IMR-90 (cell line): ENCODE data around the gene ABITRAM. TPM values are rescaled to one million over a fixed set of nuclear protein-coding genes. Genes with fewer than 3 reads are reported as not detected.
A peak's percentile ranks its signal among the peaks of the same experiment; 100 is the strongest.

ENCODE experiments used
- ATAC-seq: fragments of 200-7000 bp; cut with Tn5 transposase; 2 replicates; pipeline ENCODE4 v1.9.1; 2020; ENCODE audit warnings: low read depth, mild to moderate bottlenecking, moderate library complexity
- BruUV-seq: library from RNA; stranded (reverse); fragments of 400-500 nt; replicated peaks from 2 replicates; lab custom pipeline; 2021; lab: Mats Ljungman, UMichigan
- CTCF ChIA-PET: fragments of 300-600 bp; formaldehyde crosslinking; extraction: SDS; loops from one replicate; lab custom pipeline; 2021; ENCODE audit warnings: antibody characterized with exemption; lab: Yijun Ruan, JAX
- POLR2A ChIA-PET: fragments of 300-600 bp; sonication (Branson Sonifier 250); formaldehyde crosslinking; loops from one replicate; lab custom pipeline; 2022; ENCODE audit warnings: antibody characterized with exemption; ENCODE audit not compliant: unreplicated experiment; lab: Charles Lee
- DNase-seq: peaks from one replicate; pipeline ENCODE4 v3.0.0; 2013
- H2AFZ ChIP-seq: replicated peaks from 2 replicates; pipeline ENCODE3; 2013; ENCODE audit warnings: low read length, mild to moderate bottlenecking; ENCODE audit not compliant: poor library complexity
- H2AK5ac ChIP-seq: 2 replicates; pipeline ENCODE4 v1.6.1; 2013; ENCODE audit warnings: low read depth, low read length, inconsistent platforms
- H2AK9ac ChIP-seq: replicated peaks from 2 replicates; pipeline ENCODE3; 2013; ENCODE audit warnings: mild to moderate bottlenecking, low read depth, low read length, moderate library complexity; ENCODE audit not compliant: poor library complexity
- H2BK120ac ChIP-seq: 2 replicates; pipeline ENCODE4 v1.6.1; 2013; ENCODE audit warnings: low read depth, low read length, inconsistent platforms
- H2BK15ac ChIP-seq: 3 replicates; pipeline ENCODE4 v1.6.1; 2013; ENCODE audit warnings: low read depth, low read length, inconsistent platforms
- H2BK20ac ChIP-seq: 2 replicates; pipeline ENCODE4 v1.6.1; 2013; ENCODE audit warnings: low read depth, mild to moderate bottlenecking, inconsistent platforms, low read length, moderate library complexity
- H2BK5ac ChIP-seq: 2 replicates; pipeline ENCODE4 v1.6.1; 2013; ENCODE audit warnings: mild to moderate bottlenecking, low read depth, low read length, inconsistent platforms; ENCODE audit not compliant: poor library complexity, severe bottlenecking
- H3K14ac ChIP-seq: replicated peaks from 2 replicates; pipeline ENCODE4 v1.6.1; 2013; ENCODE audit warnings: low read depth, low read length, inconsistent platforms
- H3K18ac ChIP-seq: 2 replicates; pipeline ENCODE4 v1.6.1; 2013; ENCODE audit warnings: low read depth, low read length, control low read depth
- H3K23ac ChIP-seq: 2 replicates; pipeline ENCODE4 v1.6.1; 2013; ENCODE audit warnings: low read depth, low read length, inconsistent platforms
- H3K27ac ChIP-seq: 2 replicates; pipeline ENCODE4 v1.5.1; 2013; ENCODE audit warnings: mild to moderate bottlenecking, control low read depth, low read length; ENCODE audit not compliant: insufficient read depth
- H3K27me3 ChIP-seq: 2 replicates; pipeline ENCODE4 v1.6.1; 2013; ENCODE audit warnings: low read length; ENCODE audit not compliant: control insufficient read depth, insufficient read depth
- H3K36me3 ChIP-seq: 2 replicates; pipeline ENCODE4 v1.6.1; 2013; ENCODE audit warnings: low read length, mixed read lengths; ENCODE audit not compliant: control insufficient read depth, insufficient read depth
- H3K4ac ChIP-seq: 2 replicates; pipeline ENCODE4 v1.6.1; 2013; ENCODE audit warnings: low read depth, low read length, inconsistent platforms
- H3K4me1 ChIP-seq: 2 replicates; pipeline ENCODE4 v1.6.1; 2013; ENCODE audit warnings: low read length, mixed read lengths; ENCODE audit not compliant: control insufficient read depth, insufficient read depth
- H3K4me2 ChIP-seq: 2 replicates; pipeline ENCODE4 v1.6.1; 2013; ENCODE audit warnings: low read depth, mild to moderate bottlenecking, control low read depth, low read length, moderate library complexity
- H3K4me3 ChIP-seq: 2 replicates; pipeline ENCODE4 v1.5.1; 2013; ENCODE audit warnings: low read depth, mild to moderate bottlenecking, control low read depth, low read length, moderate library complexity; ENCODE audit not compliant: insufficient read depth
- H3K56ac ChIP-seq: 2 replicates; pipeline ENCODE4 v1.6.1; 2013; ENCODE audit warnings: low read length, inconsistent platforms; ENCODE audit not compliant: insufficient read depth; ENCODE audit errors: extremely low read depth
- H3K79me1 ChIP-seq, 2 experiments: 2 replicates each; pipeline ENCODE4 v1.6.1; 2013; ENCODE audit warnings: low read length in 2 of 2, inconsistent platforms in 1 of 2, low read depth in 1 of 2
- H3K9ac ChIP-seq: 2 replicates; pipeline ENCODE4 v1.6.1; 2013; ENCODE audit warnings: low read depth, low read length, control low read depth
- H3K9me1 ChIP-seq: 2 replicates; pipeline ENCODE4 v1.6.1; 2013; ENCODE audit warnings: low read length, inconsistent platforms; ENCODE audit not compliant: insufficient read depth
- H3K9me3 ChIP-seq: 2 replicates; pipeline ENCODE4 v1.6.1; 2013; ENCODE audit warnings: low read length; ENCODE audit not compliant: control insufficient read depth, insufficient read depth
- H4K20me1 ChIP-seq: 2 replicates; pipeline ENCODE4 v1.6.1; 2013; ENCODE audit warnings: low read length, inconsistent platforms; ENCODE audit not compliant: insufficient read depth
- H4K5ac ChIP-seq: 2 replicates; pipeline ENCODE4 v1.6.1; 2013; ENCODE audit warnings: mild to moderate bottlenecking, low read depth, low read length, control low read depth
- H4K8ac ChIP-seq, 2 experiments: 2 replicates each; pipeline ENCODE4 v1.6.1; 2013; ENCODE audit warnings: low read depth in 2 of 2, low read length in 2 of 2, control low read depth in 1 of 2, inconsistent platforms in 1 of 2
- H4K91ac ChIP-seq: 2 replicates; pipeline ENCODE4 v1.6.1; 2013; ENCODE audit warnings: low read depth, low read length, inconsistent platforms; ENCODE audit not compliant: insufficient read depth
- MAZ ChIP-seq: IDR thresholded peaks from 2 replicates; pipeline ENCODE4 v1.6.1; 2012; ENCODE audit warnings: low read depth, mild to moderate bottlenecking, low read length, improper control_type of control experiment, moderate library complexity, borderline replicate concordance
- WGBS, 2 experiments: methylation state at CpG; one replicate each; pipeline versions ENCODE4 v1.1.5 to v1.1.7; 2013; ENCODE audit warnings: missing lambda C conversion rate in 2 of 2; ENCODE audit not compliant: insufficient read length in 1 of 2; ENCODE audit errors: extremely low coverage in 2 of 2; 5-methylcytosine and 5-hydroxymethylcytosine counted together
- dilution Hi-C: fragments of 300-500 bp; cut with HindIII; formaldehyde crosslinking; loops from one replicate; pipeline ENCODE4 v1.14.3; 2018; ENCODE audit warnings: low sequenced_read_pairs; ENCODE audit not compliant: unreplicated experiment
- in situ Hi-C: fragments of 300-500 bp; cut with MboI; formaldehyde crosslinking; loops from 3 replicates; pipeline ENCODE4 v1.14.3; 2019; ENCODE audit warnings: low sequenced_read_pairs, inconsistent platforms, mixed read lengths
- intact Hi-C: fragments of 100-400 bp; cut with micrococcal nuclease; formaldehyde crosslinking; loops from 2 replicates; pipeline ENCODE4 v1.10.0; 2022
- polyA plus RNA-seq, 3 experiments: library from polyadenylated mRNA; depleted of rRNA; stranded (reverse); fragments of >200 nt; gene quantifications; 2 replicates each; pipeline ENCODE4 v1.2.3, GENCODE V29; 2012; ENCODE audit warnings: low replicate concordance in 1 of 3
- total RNA-seq: library from RNA; depleted of rRNA; stranded (reverse); fragments of >200 nt; gene quantifications from 2 replicates; pipeline ENCODE4 v1.2.3, GENCODE V29; 2012

ABITRAM gene
- total and polyA plus RNA-seq, 2 of the 4 experiments (the other 2 are of a cell fraction): 8.6 to 10.3 TPM

GRCh38 chr9:108933231-108933717, 926 bp upstream of the ABITRAM start:
- H3K4me1 ChIP-seq: no peaks in the 10 kb centered on the region; the same call in 1 of the 2 replicates
- H3K9me1 ChIP-seq: 0 out of 2 replicates have a peak, but pooled peaks cover 4% of the 10 kb centered on the region
- peak overlapping the region; percentile 94 for H3K23ac ChIP-seq
- H3K4me3 ChIP-seq: peak overlapping the region; percentile 95
- H2AFZ ChIP-seq: peak overlapping the region; percentile 100
- H3K36me3 ChIP-seq: peaks cover 3% of the 10 kb centered on the region
- POLR2A ChIA-PET: no interaction called here
- WGBS, 2 experiments: 4% methylated on average over 7 of the region's 25 CpGs; no CpG with 5 or more reads in 1 of the 2 experiments
- H4K8ac ChIP-seq: peak overlapping the region; percentile 49 to 84; a peak in 2 of 4 replicates
- peak overlapping the region; percentile 96 for H3K4ac ChIP-seq
- H3K9ac ChIP-seq: peak overlapping the region; percentile 93
- peak overlapping the region; percentile 15; the same call in 1 of the 2 replicates for H4K91ac ChIP-seq
- ATAC-seq (no peak; the same call in 1 of the 2 replicates), DNase-seq (peak; percentile 40)
- H3K79me1 ChIP-seq: peaks cover 16 to 42% of the 10 kb centered on the region in 2 experiments
- H2BK15ac ChIP-seq: no peak overlapping the region
- no peaks in the 10 kb centered on the region for H3K9me3 ChIP-seq
- no peaks in the 10 kb centered on the region; the same call in 1 of the 2 replicates for H4K20me1 ChIP-seq
- peak overlapping the region; percentile 92 for H3K14ac ChIP-seq
- in situ Hi-C loops: no loop called here
- H3K27ac ChIP-seq: peak overlapping the region; percentile 92
- dilution Hi-C loops: no loop called here
- H2BK20ac ChIP-seq: no peak overlapping the region
- no peak for TF ChIP-seq MAZ
- H3K18ac ChIP-seq: no peak overlapping the region
- H4K5ac ChIP-seq: no peak overlapping the region
- CTCF ChIA-PET: no interaction called here
- BruUV-seq: no TSS peak
- peak overlapping the region; percentile 80 for H2AK9ac ChIP-seq
- H2BK120ac ChIP-seq: no peak overlapping the region
- H3K56ac ChIP-seq: peak overlapping the region; percentile 26; the same call in 1 of the 2 replicates
- H3K27me3 ChIP-seq: no peaks in the 10 kb centered on the region
- H2BK5ac ChIP-seq: peak overlapping the region; percentile 12
- H2AK5ac ChIP-seq: peak overlapping the region; percentile 38; the same call in 1 of the 2 replicates
- intact Hi-C loops: loop anchor here (5.0 kb wide), 1 partner anchor 389 kb away; the partner anchor contains the start of gene EPB41L4B
- peak overlapping the region; percentile 94 for H3K4me2 ChIP-seq
